Esophagus squamous epithelium (tissue), 4 donors: ENCODE results near the gene REXO5.

ENCODE experiments used
- CTCF ChIP-seq, 6 experiments: fragments of 450-650 bp in 4 of 6; fragments of 200-600 bp in 2 of 6; sonication (generic) in 2 of 6; IDR thresholded peaks; one replicate each; pipeline ENCODE4 v1.5.1; 2016 to 2019; ENCODE audit warnings: antibody characterized with exemption in 6 of 6, mild to moderate bottlenecking in 4 of 6, moderate library complexity in 4 of 6
- POLR2A ChIP-seq, 4 donors: fragments of 450-650 bp; IDR thresholded peaks; one replicate each; pipeline ENCODE4 v1.6.1; 2017; ENCODE audit warnings: antibody characterized with exemption in 4 of 4, mild to moderate bottlenecking in 4 of 4, moderate library complexity in 3 of 4

GRCh38 chr16:20807862-20808261 lies 1.5 kb downstream of the REXO5 start:
- TF ChIP-seq CTCF (IDR thresholded peaks at IDR 0.05) (no peak), POLR2A (IDR thresholded peaks at IDR 0.05) (no peak)
